Hematopoietic multipotent progenitor cell treated with erythropoietin and hydrocortisone succinate and interleukin-3 and kit ligand, for 8 days (in vitro differentiated cells): ENCODE results near the gene SIX3.

Experiments
- DNase-seq: peaks from one replicate; pipeline ENCODE4 v3.0.0-alpha.2; 2015

The SIX3 gene

DNA sequence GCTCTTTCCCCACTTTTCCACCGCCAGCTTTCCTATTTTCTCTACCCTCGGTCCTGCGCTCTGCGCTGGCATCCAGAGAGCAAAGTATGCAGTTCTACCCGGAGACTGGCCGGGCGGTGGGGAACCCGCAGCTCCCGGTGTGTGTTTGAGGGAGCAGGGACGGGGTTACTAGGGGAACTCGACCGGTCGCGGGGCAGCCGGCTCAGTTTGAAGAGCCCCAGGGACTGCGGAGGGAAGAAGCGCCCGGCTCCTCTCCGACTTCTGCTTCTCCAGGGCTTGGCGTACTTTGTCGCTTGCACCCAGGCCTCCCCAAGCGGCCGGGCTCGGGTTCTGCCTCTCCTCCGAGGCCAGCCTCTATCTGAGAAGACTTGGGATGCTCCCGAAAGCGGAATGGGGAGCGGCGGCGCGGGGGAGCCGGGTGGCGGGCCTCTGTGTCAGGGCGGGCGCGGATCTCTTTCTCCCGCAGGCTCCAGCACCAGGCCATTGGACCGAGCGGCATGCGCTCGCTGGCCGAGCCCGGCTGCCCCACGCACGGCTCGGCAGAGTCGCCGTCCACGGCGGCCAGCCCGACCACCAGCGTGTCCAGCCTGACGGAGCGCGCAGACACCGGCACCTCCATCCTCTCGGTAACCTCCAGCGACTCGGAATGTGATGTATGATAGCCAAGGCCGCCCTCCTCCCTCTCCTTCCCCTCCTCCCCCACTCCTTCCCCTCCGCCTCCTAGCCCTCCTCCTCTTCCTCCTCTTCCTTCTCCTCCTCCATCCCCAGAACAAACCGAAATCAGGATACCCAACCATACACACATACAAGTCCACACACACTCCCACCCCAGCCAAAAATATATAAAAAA is 2.8 kb downstream of the SIX3 start:
- no peak for DNase-seq

DNA sequence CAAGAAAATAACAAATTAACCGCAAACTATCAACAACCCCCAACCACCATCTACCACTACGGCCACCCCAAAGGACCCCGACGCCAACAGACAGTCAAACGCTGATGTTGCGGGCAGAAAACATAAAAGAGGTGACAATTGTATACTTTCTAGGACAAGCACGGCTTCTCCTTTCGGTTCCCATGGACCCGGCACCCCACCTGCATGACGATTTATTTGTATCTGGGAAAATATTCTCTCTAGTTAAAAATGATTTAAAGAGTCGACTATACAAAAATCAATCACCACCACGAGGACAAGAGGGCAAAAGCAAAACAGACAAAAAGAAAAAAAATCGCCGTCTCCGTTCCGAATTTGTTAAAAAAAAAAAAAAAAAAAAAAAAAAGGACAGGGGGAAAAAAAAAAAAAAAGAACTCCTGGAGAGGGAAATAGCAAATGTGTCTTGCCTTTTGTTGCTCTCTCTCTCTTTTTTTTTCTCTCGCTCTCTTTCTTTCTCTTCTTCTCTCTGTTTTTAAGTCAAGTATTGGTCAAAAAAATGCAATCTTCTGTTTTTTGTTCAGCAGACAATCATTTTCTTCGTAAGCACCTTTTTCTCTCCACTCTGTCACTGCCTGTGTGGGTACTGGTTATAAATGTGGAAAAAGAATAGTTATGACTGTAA is 3.6 kb downstream of the SIX3 start:
- DNase-seq: no peak

DNA sequence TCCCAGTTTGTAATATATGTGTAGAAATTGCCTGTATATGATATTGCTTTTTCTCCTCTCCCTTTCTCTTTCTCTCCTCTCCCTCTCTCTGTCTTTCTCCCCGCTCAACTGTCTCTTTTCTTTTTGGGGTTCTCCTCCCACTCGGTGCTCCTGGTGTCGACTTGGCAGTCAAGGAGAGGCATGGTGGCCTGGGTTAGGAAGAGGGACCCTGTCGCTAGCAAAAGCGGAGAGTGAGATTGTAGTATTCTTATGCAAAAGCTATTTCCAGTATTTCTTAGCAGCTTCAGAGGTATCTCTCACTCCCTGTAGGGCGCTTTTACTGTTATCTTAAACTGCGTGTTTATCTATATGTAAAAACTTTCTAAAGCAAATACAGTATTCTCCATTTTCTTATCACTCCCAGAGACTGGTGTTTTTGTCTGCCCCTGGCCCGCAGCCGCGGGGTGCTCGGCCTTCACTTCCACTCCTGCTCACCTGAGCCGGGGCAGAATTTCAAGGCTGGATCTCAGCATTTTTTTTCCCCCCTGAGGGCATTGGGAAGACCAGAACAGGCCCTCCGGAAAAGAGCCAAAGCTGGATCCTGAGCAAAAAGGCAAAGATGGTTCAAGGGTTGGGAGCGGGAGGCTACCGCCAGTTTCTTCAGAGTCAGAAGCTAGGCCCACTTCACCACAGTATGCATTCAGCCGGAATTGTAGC is 4.3 kb downstream of the SIX3 start:
- no peak for DNase-seq

DNA sequence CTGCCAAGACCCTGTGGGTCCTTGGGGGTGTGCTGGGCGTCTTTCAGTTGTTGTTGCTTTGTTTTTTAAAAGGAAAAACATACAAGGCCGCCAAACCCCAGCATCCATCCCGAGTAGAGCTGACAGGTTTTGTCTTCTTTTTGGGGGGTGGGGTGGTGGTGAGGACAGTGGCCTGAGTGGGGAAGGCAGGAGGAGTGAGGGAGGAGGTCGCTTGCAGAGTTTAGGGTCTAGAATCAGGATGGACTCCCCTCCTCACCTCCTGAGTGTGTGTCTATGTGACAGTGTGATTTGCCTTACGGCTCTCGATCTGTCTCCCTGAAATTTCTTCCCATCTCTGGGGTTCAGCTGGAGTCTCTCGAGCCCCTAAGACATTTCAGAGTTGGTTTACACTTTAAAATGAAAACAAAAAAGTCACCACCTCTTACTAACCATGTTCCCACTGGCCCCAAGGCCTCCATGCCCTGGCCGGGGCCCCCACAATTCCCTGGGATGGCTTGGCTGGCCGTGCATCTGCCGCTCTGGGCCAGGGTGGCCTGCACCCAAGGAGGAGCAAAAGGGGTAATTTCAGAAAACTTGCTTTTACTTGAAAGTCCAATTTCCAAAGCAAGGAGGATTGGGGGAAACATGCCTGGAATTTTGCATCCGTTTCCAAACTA is 5.0 kb downstream of the SIX3 start:
- no peak for DNase-seq

- no peak for DNase-seq
These were observed 5.5 kb downstream of the SIX3 start for GRCh38 chr2:44947028-44947375.

DNA sequence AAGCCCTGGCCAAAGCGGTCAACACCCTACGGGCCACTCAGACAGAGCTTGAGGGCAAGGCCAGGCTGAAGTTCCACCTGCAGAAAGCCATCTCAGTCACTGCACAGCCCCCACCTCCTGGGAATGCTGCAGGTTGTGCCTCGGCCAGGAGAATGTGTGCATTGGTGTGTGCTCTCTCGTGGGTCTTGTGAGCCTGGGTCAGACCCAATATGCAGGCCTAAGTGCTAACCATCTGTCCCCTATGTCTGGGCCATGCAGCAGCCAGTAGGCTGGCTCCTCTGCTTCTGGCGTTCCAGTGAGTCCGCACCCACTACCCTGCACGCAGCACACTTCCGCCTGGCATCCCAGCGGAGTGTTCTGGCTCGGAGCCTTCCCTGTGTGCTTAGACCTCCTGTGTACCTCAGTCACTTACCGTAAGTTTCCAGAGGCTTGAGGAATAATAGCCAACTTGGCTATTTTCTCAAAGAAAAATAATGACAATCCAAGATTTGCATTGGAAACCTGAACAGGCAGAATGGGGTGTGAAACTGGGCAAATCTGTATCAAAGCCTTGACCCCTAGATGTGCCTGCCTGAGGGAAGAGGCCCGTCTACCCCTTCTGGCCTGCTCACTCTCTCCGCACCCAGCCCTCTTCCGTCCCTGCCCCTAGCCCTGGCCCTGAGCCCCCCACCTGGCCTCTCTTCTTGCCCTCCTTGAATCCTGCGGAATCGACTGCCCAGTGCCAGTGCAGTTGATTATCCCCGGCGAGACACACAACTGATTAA is 7.2 kb downstream of the SIX3 start:
- DNase-seq: no peak

- DNase-seq: no peak
These were observed 8.0 kb downstream of the SIX3 start for GRCh38 chr2:44949329-44950151.

DNA sequence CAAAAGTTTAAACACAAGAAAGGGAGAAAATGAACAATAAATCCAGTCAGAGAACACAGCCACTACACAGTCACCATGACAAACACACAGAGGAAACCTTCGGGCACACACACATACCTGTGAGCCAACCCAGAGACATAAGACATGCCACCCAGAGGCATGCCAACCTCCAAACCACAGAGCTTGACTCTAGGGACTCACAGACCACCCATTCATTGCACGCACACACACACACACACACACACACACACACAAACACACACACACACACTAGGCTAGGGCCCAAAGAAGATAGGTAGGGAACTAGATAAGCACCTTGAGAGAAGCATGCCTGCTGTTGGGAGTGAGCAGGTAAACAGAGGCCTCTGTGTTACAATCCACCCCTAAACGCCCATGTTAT is 9.1 kb downstream of the SIX3 start:
- DNase-seq: no peak

DNA sequence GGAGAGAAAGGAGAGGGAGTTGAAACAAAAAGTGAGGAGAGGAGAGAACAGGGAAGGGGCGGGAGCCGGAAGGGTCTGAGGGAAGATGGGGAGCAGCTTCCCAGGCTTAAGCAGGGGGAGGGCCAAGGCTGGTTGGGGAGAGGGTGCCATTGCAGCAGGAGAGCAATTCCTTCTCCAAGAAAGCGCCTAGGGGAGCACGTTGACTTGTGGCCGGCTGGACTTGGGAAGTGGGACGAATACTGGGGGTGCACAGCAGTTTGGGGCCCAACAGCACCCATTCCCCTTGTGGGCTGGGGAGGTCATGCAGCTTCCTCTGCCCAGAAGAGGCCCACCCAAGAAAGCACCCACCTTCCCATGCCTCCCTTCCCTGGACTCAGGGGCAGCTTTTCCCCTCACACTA is 9.6 kb downstream of the SIX3 start:
- no peak for DNase-seq

DNA sequence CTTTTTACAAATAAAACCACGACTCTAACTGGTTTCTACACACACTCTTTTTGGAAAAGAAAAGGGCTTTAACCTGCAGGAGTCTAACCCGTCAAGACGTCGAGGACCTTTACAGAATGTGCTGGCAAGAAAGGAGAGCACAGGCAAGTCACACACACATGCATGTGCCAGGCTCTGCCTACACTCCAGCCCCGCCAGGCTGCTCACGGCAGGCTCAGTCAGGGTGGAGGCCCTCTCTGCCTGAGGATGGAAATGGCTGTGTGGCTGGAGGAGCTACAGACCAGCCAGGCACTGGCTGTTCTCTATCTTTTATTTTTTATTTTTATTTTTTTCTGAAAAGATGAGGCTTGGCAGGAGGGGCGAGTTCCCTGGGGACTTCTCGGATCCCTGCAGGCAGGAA is 10.2 kb downstream of the SIX3 start:
- DNase-seq: no peak

- DNase-seq: peak; percentile 47
These were observed 10.8 kb downstream of the SIX3 start for GRCh38 chr2:44952143-44952805.

- no peak for DNase-seq
These were observed 11.4 kb downstream of the SIX3 start for GRCh38 chr2:44952806-44953498.

GRCh38 chr2:44953499-44953883 is 12.0 kb downstream of the SIX3 start:
- DNase-seq: no peak

- no peak for DNase-seq
These were observed 13.0 kb downstream of the SIX3 start for GRCh38 chr2:44954447-44954888.

GRCh38 chr2:44954889-44955592 is 13.5 kb downstream of the SIX3 start:
- no peak for DNase-seq

GRCh38 chr2:44955593-44956392 is 14.3 kb downstream of the SIX3 start:
- peak; percentile 58 for DNase-seq

- no peak for DNase-seq
These were observed 15.3 kb downstream of the SIX3 start for GRCh38 chr2:44956843-44957242.

GRCh38 chr2:44957656-44958327 is 16.3 kb downstream of the SIX3 start:
- DNase-seq: no peak
